RWPE1 (cell line): ENCODE results near the gene TMEM203.
"Not testable (repeated sequence)": the region's sequence is repeated elsewhere in the genome, so short reads cannot be mapped to it uniquely, and the experiment has no call there.

ENCODE experiments used
- CTCF ChIA-PET: fragments of 350-600 bp; sonication (Branson Sonifier 250); formaldehyde crosslinking; extraction: SDS; loops from one replicate; lab custom pipeline; 2021; lab: Yijun Ruan, JAX
- POLR2A ChIA-PET: fragments of 400-600 bp; formaldehyde crosslinking; extraction: SDS; loops from one replicate; lab custom pipeline; 2020; ENCODE audit warnings: antibody characterized with exemption; ENCODE audit not compliant: low non-redundant PET; lab: Yijun Ruan, JAX
- DNase-seq: peaks from one replicate; pipeline ENCODE4 v3.0.0; 2012; ENCODE audit warnings: low spot score
- H3K27ac ChIP-seq: fragments of 450-650 bp; 2 replicates; pipeline ENCODE4 v1.5.1; 2017
- TF ChIP-seq, protein P1 (sequence below): fragments of 450-650 bp; conservative IDR thresholded peaks from 2 replicates; pipeline ENCODE4 v1.5.1; 2017; ENCODE audit warnings: low read depth, mild to moderate bottlenecking

TMEM203 gene

GRCh38 chr9:137245450-137246421 lies 40.3 kb upstream of the TMEM203 start:
- TF ChIP-seq, protein P1, sequence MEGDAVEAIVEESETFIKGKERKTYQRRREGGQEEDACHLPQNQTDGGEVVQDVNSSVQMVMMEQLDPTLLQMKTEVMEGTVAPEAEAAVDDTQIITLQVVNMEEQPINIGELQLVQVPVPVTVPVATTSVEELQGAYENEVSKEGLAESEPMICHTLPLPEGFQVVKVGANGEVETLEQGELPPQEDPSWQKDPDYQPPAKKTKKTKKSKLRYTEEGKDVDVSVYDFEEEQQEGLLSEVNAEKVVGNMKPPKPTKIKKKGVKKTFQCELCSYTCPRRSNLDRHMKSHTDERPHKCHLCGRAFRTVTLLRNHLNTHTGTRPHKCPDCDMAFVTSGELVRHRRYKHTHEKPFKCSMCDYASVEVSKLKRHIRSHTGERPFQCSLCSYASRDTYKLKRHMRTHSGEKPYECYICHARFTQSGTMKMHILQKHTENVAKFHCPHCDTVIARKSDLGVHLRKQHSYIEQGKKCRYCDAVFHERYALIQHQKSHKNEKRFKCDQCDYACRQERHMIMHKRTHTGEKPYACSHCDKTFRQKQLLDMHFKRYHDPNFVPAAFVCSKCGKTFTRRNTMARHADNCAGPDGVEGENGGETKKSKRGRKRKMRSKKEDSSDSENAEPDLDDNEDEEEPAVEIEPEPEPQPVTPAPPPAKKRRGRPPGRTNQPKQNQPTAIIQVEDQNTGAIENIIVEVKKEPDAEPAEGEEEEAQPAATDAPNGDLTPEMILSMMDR = no peak
- CTCF ChIA-PET = interaction anchor here (0.6 to 1.0 kb wide), 2 partner anchors 9 to 390 kb away, joined by 4 to 6 read pairs; no protein-coding TSS in a partner anchor
- POLR2A ChIA-PET = no interaction called here
- peak overlapping the region; percentile 100 for H3K27ac ChIP-seq
- no peak for DNase-seq

- CTCF ChIA-PET = interaction anchor here (0.6 to 1.0 kb wide), 3 partner anchors 8 to 389 kb away, joined by 4 to 6 read pairs (median 4); no protein-coding TSS in a partner anchor
- POLR2A ChIA-PET = interaction anchor here (1.3 to 1.7 kb wide), 2 partner anchors 8 to 9 kb away, joined by 7 to 8 read pairs; no protein-coding TSS in a partner anchor
- H3K27ac ChIP-seq = peak overlapping the region; percentile 100
Observed at GRCh38 chr9:137244486-137245449, 39.3 kb upstream of the TMEM203 start.

GRCh38 chr9:137243626-137244485 lies 38.4 kb upstream of the TMEM203 start:
- H3K27ac ChIP-seq = peak overlapping the region; percentile 100
- POLR2A ChIA-PET = interaction anchor here (1.3 to 1.7 kb wide), 3 partner anchors 9 to 67 kb away, joined by 4 to 8 read pairs (median 7); no protein-coding TSS in a partner anchor
- CTCF ChIA-PET = interaction anchor here (0.7 to 2.1 kb wide), 3 partner anchors 9 to 842 kb away, joined by 3 to 10 read pairs (median 4); no protein-coding TSS in a partner anchor
- DNase-seq = peak; percentile 49
- TF ChIP-seq, protein P1 = no peak

More at GRCh38 chr9:137244486-137245449, 39.3 kb upstream of the TMEM203 start:
- no peak for DNase-seq
- TF ChIP-seq, protein P1 = no peak; the same call in 1 of the 2 replicates

- not testable (repeated sequence) for DNase-seq
- POLR2A ChIA-PET = interaction anchor here (1.3 to 1.6 kb wide), 3 partner anchors 11 to 67 kb away, joined by 4 to 9 read pairs (median 5); partner anchors contain the start of genes ANAPC2, NELFB and SSNA1
- CTCF ChIA-PET = interaction anchor here (0.7 to 2.1 kb wide), 2 partner anchors 10 to 842 kb away, joined by 3 to 10 read pairs; no protein-coding TSS in a partner anchor
- H3K27ac ChIP-seq = peak overlapping the region; percentile 100
Observed at GRCh38 chr9:137243266-137243625, 37.8 kb upstream of the TMEM203 start.

GRCh38 chr9:137242269-137243203 lies 37.1 kb upstream of the TMEM203 start:
- CTCF ChIA-PET = interaction anchor here (0.7 to 2.1 kb wide), 4 partner anchors 11 to 841 kb away, joined by 3 to 10 read pairs (median 3); no protein-coding TSS in a partner anchor
- DNase-seq = no peak
- TF ChIP-seq, protein P1 = no peak
- H3K27ac ChIP-seq = peak overlapping the region; percentile 100
- POLR2A ChIA-PET = interaction anchor here (0.6 to 1.6 kb wide), 6 partner anchors 11 to 66 kb away, joined by 3 to 9 read pairs (median 4); partner anchors contain the start of genes ANAPC2, NELFB, SSNA1 and TOR4A
